CD14-positive monocyte (primary cell): ENCODE results near the gene GNL2. TPM values are rescaled to one million over a fixed set of nuclear protein-coding genes. Genes with fewer than 3 reads are reported as not detected.

Experiments used
- DNase-seq, 3 donors: peaks; one replicate each; pipeline ENCODE4 v3.0.0-alpha.2; 2011 to 2022
- H2AFZ ChIP-seq: 2 replicates; pipeline ENCODE4 v1.6.0; 2012; ENCODE audit warnings: mild to moderate bottlenecking, low read depth, low read length, inconsistent platforms; ENCODE audit not compliant: insufficient read depth, poor library complexity, severe bottlenecking
- H3K27ac ChIP-seq, 2 donors: 1 replicate in 1 of 2; 2 replicates in 1 of 2; pipeline ENCODE4 v1.5.1; 2012 to 2013; ENCODE audit warnings: low read length in 2 of 2, control low read depth in 1 of 2, inconsistent platforms in 1 of 2, low read depth in 1 of 2, mild to moderate bottlenecking in 1 of 2
- H3K27me3 ChIP-seq, 2 donors: one replicate each; pipeline versions ENCODE4 v1.6.0 to v1.6.1; 2011 to 2013; ENCODE audit warnings: low read length in 2 of 2; ENCODE audit not compliant: control insufficient read depth in 2 of 2, insufficient read depth in 2 of 2
- H3K36me3 ChIP-seq, 2 donors: replicated peaks in 1 of 2; 1 replicate in 1 of 2; 2 replicates in 1 of 2; pipeline versions ENCODE4 v1.5.1 to v1.6.1; 2012 to 2013; ENCODE audit warnings: low read length in 2 of 2, control low read depth in 1 of 2, inconsistent platforms in 1 of 2, mild to moderate bottlenecking in 1 of 2; ENCODE audit not compliant: insufficient read depth in 2 of 2, control insufficient read depth in 1 of 2
- H3K4me1 ChIP-seq, 2 donors: 1 replicate in 1 of 2; 2 replicates in 1 of 2; pipeline versions ENCODE4 v1.5.1 to v1.6.1; 2012 to 2013; ENCODE audit warnings: low read length in 2 of 2, control low read depth in 1 of 2, inconsistent platforms in 1 of 2, mild to moderate bottlenecking in 1 of 2, moderate library complexity in 1 of 2; ENCODE audit not compliant: insufficient read depth in 2 of 2, control insufficient read depth in 1 of 2
- H3K4me2 ChIP-seq: replicated peaks from 2 replicates; pipeline ENCODE3; 2012; ENCODE audit warnings: low read length, moderate library complexity, mild to moderate bottlenecking; ENCODE audit not compliant: poor library complexity, severe bottlenecking; ENCODE audit errors: extremely low read depth
- H3K4me3 ChIP-seq, 3 experiments: fragments of 200-600 bp in 1 of 3; sonication (generic) in 1 of 3; replicated peaks in 1 of 3; 1 replicate in 2 of 3; 2 replicates in 1 of 3; pipeline ENCODE4 v1.5.1; 2011 to 2013; ENCODE audit warnings: low read length in 3 of 3, mild to moderate bottlenecking in 3 of 3, control low read depth in 2 of 3, low read depth in 2 of 3, inconsistent platforms in 1 of 3, moderate library complexity in 1 of 3
- H3K79me2 ChIP-seq: 2 replicates; pipeline ENCODE4 v1.6.0; 2012; ENCODE audit warnings: mild to moderate bottlenecking, control low read depth, inconsistent platforms, low read length, moderate library complexity; ENCODE audit not compliant: insufficient read depth
- H3K9ac ChIP-seq: 2 replicates; pipeline ENCODE4 v1.6.0; 2017; ENCODE audit warnings: low read length, mild to moderate bottlenecking; ENCODE audit not compliant: insufficient read depth, poor library complexity, severe bottlenecking
- H3K9me3 ChIP-seq, 2 donors: replicated peaks in 1 of 2; 1 replicate in 1 of 2; 2 replicates in 1 of 2; pipeline versions ENCODE4 v1.5.1 to v1.6.1; 2012 to 2013; ENCODE audit warnings: low read length in 2 of 2, control low read depth in 1 of 2; ENCODE audit not compliant: control insufficient read depth in 1 of 2, insufficient read depth in 1 of 2
- H4K20me1 ChIP-seq: 2 replicates; pipeline ENCODE4 v1.6.0; 2012; ENCODE audit warnings: mild to moderate bottlenecking, low read length, control low read depth, moderate library complexity; ENCODE audit not compliant: insufficient read depth
- H3K27ac Mint-ChIP-seq, 7 donors: one replicate each; pipeline ENCODE4 v1.8.0; 2020; ENCODE audit warnings: mild to moderate bottlenecking in 7 of 7, mixed read lengths in 7 of 7, moderate library complexity in 6 of 7, inconsistent platforms in 2 of 7
- H3K27me3 Mint-ChIP-seq, 3 donors: one replicate each; pipeline ENCODE4 v1.8.0; 2021 to 2022; ENCODE audit warnings: low read depth in 3 of 3, mild to moderate bottlenecking in 3 of 3, mixed read lengths in 3 of 3, moderate library complexity in 3 of 3, inconsistent platforms in 1 of 3
- H3K36me3 Mint-ChIP-seq, 2 donors: one replicate each; pipeline ENCODE4 v1.8.0; 2020; ENCODE audit warnings: mixed read lengths in 2 of 2, inconsistent platforms in 1 of 2, mild to moderate bottlenecking in 1 of 2
- H3K4me1 Mint-ChIP-seq: one replicate; pipeline ENCODE4 v1.8.0; 2020; ENCODE audit warnings: mild to moderate bottlenecking, mixed read lengths
- H3K4me3 Mint-ChIP-seq, 2 donors: one replicate each; pipeline ENCODE4 v1.8.0; 2020; ENCODE audit warnings: mild to moderate bottlenecking in 2 of 2, mixed read lengths in 2 of 2, moderate library complexity in 1 of 2
- H3K9me3 Mint-ChIP-seq, 7 donors: one replicate each; pipeline ENCODE4 v1.8.0; 2020 to 2022; ENCODE audit warnings: mixed read lengths in 7 of 7, mild to moderate bottlenecking in 6 of 7, moderate library complexity in 6 of 7, inconsistent platforms in 2 of 7
- WGBS: methylation state at CpG from one replicate; pipeline ENCODE4 v1.1.5; 2013; ENCODE audit warnings: missing lambda C conversion rate; ENCODE audit not compliant: insufficient coverage; 5-methylcytosine and 5-hydroxymethylcytosine counted together
- intact Hi-C, 2 donors: fragments of 100-400 bp; cut with micrococcal nuclease; formaldehyde crosslinking; loops; one replicate each; pipeline versions ENCODE4 v1.15.0 to v1.15.1; 2023
- polyA plus RNA-seq, 3 donors: library from polyadenylated mRNA; depleted of rRNA in 1 of 3; unstranded in 2 of 3; stranded (reverse) in 1 of 3; fragments of 300-500 nt in 2 of 3; fragments of >200 nt in 1 of 3; fragmentation: Illumina TruSeq in 2 of 3; gene quantifications; 1 replicate in 2 of 3; 2 replicates in 1 of 3; pipeline ENCODE4 v1.2.3, GENCODE V29; 2012 to 2021
- TF ChIP-seq, protein P1 (sequence below): fragments of 200-600 bp; IDR thresholded peaks from one replicate; pipeline ENCODE4 v1.8.0; 2022; ENCODE audit warnings: antibody characterized with exemption, mild to moderate bottlenecking

The GNL2 gene
- polyA plus RNA-seq, 3 donors: 22.2 to 37.2 (median 35.4) TPM

DNA sequence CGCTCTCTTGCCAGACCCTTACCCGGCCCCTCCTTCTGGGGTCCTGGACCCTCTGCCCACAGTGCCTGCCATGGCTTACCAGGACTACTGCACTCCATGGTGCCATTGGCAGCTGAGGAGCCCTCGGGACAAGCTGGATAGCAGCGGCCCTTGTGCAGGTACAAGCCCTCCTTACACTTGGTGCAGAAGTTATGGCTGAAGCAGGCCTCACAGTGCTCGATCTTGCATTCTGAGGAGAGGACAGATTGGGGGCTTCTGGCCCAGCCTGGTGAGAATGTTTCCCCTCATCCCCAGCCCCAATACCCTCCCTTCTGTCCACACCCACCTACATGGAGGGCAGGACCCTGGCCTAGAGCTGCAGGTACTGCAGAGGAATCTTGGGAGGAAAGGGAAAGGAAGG, 18.4 kb upstream of the GNL2 start:
- Histone ChIP-seq H3K36me3 (no peaks in the 10 kb centered on the region), H2AFZ (no peak overlapping the region), H3K27ac (no peak overlapping the region), H3K79me2 (no peaks in the 10 kb centered on the region), H3K9me3 (no peaks in the 10 kb centered on the region), H3K4me1 (no peaks in the 10 kb centered on the region), H4K20me1 (no peaks in the 10 kb centered on the region), H3K9ac (no peak overlapping the region), H3K4me2 (no peak overlapping the region), H3K4me3 (no peak overlapping the region), H3K27me3 (peaks cover 0 to 15% of the 10 kb centered on the region in 2 donors)
- H3K9me3 Mint-ChIP-seq: no peaks in the 10 kb centered on the region
- 90% methylated on average over 2 of the region's 5 CpGs for WGBS
- no peaks in the 10 kb centered on the region for H3K4me1 Mint-ChIP-seq
- intact Hi-C loops: no loop called here
- no peak for DNase-seq
- TF ChIP-seq, protein P1, sequence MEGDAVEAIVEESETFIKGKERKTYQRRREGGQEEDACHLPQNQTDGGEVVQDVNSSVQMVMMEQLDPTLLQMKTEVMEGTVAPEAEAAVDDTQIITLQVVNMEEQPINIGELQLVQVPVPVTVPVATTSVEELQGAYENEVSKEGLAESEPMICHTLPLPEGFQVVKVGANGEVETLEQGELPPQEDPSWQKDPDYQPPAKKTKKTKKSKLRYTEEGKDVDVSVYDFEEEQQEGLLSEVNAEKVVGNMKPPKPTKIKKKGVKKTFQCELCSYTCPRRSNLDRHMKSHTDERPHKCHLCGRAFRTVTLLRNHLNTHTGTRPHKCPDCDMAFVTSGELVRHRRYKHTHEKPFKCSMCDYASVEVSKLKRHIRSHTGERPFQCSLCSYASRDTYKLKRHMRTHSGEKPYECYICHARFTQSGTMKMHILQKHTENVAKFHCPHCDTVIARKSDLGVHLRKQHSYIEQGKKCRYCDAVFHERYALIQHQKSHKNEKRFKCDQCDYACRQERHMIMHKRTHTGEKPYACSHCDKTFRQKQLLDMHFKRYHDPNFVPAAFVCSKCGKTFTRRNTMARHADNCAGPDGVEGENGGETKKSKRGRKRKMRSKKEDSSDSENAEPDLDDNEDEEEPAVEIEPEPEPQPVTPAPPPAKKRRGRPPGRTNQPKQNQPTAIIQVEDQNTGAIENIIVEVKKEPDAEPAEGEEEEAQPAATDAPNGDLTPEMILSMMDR: no peak
- H3K4me3 Mint-ChIP-seq: no peak overlapping the region
- no peak overlapping the region for H3K27ac Mint-ChIP-seq
- H3K27me3 Mint-ChIP-seq: peaks cover 22 to 33% (median 27%) of the 10 kb centered on the region in 3 donors
- no peaks in the 10 kb centered on the region for H3K36me3 Mint-ChIP-seq

DNA sequence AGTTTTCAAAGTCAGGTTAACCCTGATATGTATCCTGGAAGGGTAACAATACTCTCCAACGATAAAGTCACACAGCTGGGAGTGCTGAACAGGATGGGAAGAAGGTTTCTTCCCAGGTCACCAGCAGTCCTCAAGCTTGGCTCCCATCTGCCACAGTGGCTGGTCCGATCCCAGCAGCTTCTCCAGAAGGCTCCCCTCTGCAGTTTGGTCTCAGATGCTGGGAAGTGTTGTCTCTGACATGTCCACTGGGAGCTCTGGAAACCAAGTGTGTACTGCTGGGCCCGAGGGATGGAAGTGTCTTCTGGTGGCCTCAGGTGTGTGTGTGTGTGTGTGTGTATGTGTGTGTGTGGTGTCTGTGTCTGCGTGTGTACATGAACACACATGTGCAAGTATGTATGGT, 16.4 kb upstream of the GNL2 start:
- Mint-ChIP-seq H3K27ac (no peak overlapping the region), H3K9me3 (no peaks in the 10 kb centered on the region), H3K4me1 (no peaks in the 10 kb centered on the region), H3K36me3 (no peaks in the 10 kb centered on the region), H3K27me3 (peaks cover 14 to 19% (median 17%) of the 10 kb centered on the region in 3 donors), H3K4me3 (no peak overlapping the region)
- Histone ChIP-seq H2AFZ (no peak overlapping the region), H3K27ac (no peak overlapping the region), H3K9ac (no peak overlapping the region), H3K4me2 (no peak overlapping the region), H3K36me3 (no peaks in the 10 kb centered on the region), H4K20me1 (no peaks in the 10 kb centered on the region), H3K4me3 (no peak overlapping the region), H3K4me1 (no peaks in the 10 kb centered on the region), H3K27me3 (peaks cover 0 to 8% of the 10 kb centered on the region in 2 donors), H3K79me2 (no peaks in the 10 kb centered on the region), H3K9me3 (no peaks in the 10 kb centered on the region)
- TF ChIP-seq, protein P1: no peak
- no peak for DNase-seq
- intact Hi-C loops: no loop called here
- WGBS: 98% methylated on average over 4 of the region's 4 CpGs
